ENCODE measurements around the gene NUDCD2. TPM values are rescaled to one million over a fixed set of nuclear protein-coding genes. Genes with fewer than 3 reads are reported as not detected.

The NUDCD2 gene
- polyA plus RNA-seq, 1 donor (not counting 4 experiments of a cell fraction or from before 2014, with no cell fraction given) = 15.9 TPM

DNA sequence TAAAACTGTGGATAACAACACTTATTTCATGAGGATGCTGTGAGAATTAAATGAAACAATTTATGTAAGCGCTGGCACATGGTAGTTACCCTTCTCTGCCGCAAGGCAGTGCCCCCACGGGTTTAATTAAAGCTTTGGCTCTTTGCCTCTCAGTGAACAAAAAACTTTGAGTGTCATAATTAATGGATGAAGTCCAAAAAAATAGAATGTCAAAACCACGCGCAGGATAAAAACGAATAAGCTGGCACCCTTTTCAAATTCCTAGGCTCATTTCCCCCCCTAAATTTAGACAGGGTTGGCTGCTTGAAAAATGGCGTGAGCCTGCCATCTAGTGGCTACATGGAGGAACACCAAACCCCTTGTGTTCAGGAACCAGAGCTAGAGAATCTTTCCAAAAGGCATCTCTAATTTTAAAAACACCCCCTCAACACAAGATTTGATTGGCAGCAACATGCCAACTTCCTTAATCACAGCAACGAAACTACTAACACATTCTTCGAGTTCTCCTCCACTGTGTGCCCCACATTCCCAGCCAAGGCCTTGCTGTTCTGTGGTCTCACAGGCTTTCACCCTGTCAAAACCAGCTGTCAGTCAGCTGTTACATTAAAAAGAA lies 51.5 kb downstream of the NUDCD2 start:
- Histone ChIP-seq H4K20me1 (ENCODE audit: control insufficient read depth, extremely low read depth, insufficient read depth, low read length) (no peaks in the 10 kb centered on the region), H3K4me1 (ENCODE audit: control insufficient read depth, extremely low read depth, insufficient read depth, low read length) (no peaks in the 10 kb centered on the region), H2AFZ (ENCODE audit: control insufficient read depth, low read length) (no peak overlapping the region), H3K36me3 (ENCODE audit: control insufficient read depth in 2 of 2, extremely low read depth in 1 of 2, insufficient read depth in 2 of 2, low read length in 2 of 2) (no peaks in the 10 kb centered on the region), H3K9me3 (ENCODE audit: control insufficient read depth, low read depth, low read length) (no peaks in the 10 kb centered on the region), H3K9ac (ENCODE audit: control insufficient read depth, extremely low read depth, insufficient read depth, low read length) (no peak overlapping the region), H3K79me2 (ENCODE audit: control insufficient read depth, insufficient read depth, low read length) (no peaks in the 10 kb centered on the region), H3K27ac (ENCODE audit: control insufficient read depth, insufficient read depth, low read length) (no peak overlapping the region), H3K9me1 (ENCODE audit: control insufficient read depth, extremely low read depth, insufficient read depth, low read length) (no peaks in the 10 kb centered on the region), H3K27me3 (ENCODE audit: control insufficient read depth, extremely low read depth, insufficient read depth, low read length) (no peaks in the 10 kb centered on the region), H3K4me3 (ENCODE audit: control insufficient read depth in 2 of 3, extremely low read depth in 1 of 3, insufficient read depth in 2 of 3, low read depth in 1 of 3, low read length in 3 of 3) (no peak overlapping the region), H3K4me2 (ENCODE audit: control insufficient read depth, extremely low read depth, insufficient read depth, low read depth, low read length) (no peak overlapping the region)
- TF ChIP-seq, protein P1, sequence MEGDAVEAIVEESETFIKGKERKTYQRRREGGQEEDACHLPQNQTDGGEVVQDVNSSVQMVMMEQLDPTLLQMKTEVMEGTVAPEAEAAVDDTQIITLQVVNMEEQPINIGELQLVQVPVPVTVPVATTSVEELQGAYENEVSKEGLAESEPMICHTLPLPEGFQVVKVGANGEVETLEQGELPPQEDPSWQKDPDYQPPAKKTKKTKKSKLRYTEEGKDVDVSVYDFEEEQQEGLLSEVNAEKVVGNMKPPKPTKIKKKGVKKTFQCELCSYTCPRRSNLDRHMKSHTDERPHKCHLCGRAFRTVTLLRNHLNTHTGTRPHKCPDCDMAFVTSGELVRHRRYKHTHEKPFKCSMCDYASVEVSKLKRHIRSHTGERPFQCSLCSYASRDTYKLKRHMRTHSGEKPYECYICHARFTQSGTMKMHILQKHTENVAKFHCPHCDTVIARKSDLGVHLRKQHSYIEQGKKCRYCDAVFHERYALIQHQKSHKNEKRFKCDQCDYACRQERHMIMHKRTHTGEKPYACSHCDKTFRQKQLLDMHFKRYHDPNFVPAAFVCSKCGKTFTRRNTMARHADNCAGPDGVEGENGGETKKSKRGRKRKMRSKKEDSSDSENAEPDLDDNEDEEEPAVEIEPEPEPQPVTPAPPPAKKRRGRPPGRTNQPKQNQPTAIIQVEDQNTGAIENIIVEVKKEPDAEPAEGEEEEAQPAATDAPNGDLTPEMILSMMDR (optimal IDR thresholded peaks at IDR 0.05 in 1 of 3, IDR thresholded peaks at IDR 0.05 in 1 of 3, conservative IDR thresholded peaks at IDR 0.05 in 1 of 3; ENCODE audit: extremely low read depth in 1 of 3, insufficient read depth in 2 of 3, low read length in 3 of 3) = peak; percentile 73 to 85 (median 78)
- TF ChIP-seq EZH2 (IDR thresholded peaks at IDR 0.05; ENCODE audit: low read length) = no peak
- DNase-seq (ENCODE audit: low read depth, low spot score) (no peak), FAIRE-seq (no peak)
- dilution Hi-C loops (cut with MboI; ENCODE audit: extremely low pct_ligation_motif_present, low sequenced_read_pairs) = no loop called here

DNA sequence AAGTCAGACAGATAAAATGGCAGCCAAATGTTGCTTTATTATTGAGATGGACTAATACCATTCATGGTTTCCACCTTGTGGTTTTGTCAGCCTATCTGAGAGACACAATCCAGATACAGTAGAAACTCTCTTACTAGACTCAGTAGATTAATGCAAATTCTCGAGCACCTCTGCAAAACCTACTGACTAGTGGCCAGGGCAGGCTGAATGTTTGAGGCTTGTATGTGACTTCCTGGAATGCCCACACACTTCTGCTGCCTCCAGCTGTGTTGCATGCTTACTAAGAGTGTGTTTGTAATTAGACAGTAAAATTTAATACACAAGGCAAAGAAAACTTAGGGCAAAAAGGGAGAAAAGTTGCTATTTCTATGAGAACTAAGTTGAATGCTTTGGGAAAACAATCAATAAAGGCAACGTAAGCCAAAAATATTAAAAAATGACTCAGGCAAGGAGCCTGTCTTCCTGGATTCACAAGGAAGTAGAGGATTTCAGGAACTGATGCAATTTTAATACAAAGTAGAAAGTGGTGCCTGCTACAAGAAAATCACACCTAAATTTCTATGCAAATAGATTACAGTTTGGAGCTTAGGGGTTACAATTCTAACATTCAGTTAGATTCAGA lies 52.8 kb downstream of the NUDCD2 start:
- H3K4me1 ChIP-seq (ENCODE audit: control insufficient read depth, extremely low read depth, insufficient read depth, low read length) = no peaks in the 10 kb centered on the region
- H3K79me2 ChIP-seq (ENCODE audit: control insufficient read depth, insufficient read depth, low read length) = no peaks in the 10 kb centered on the region
- H3K36me3 ChIP-seq (ENCODE audit: control insufficient read depth in 2 of 2, extremely low read depth in 1 of 2, insufficient read depth in 2 of 2, low read length in 2 of 2) = no peaks in the 10 kb centered on the region
- H3K9me3 ChIP-seq (ENCODE audit: control insufficient read depth, low read depth, low read length) = no peaks in the 10 kb centered on the region
- H3K4me3 ChIP-seq (ENCODE audit: control insufficient read depth in 2 of 3, extremely low read depth in 1 of 3, insufficient read depth in 2 of 3, low read depth in 1 of 3, low read length in 3 of 3) = no peak overlapping the region
- dilution Hi-C loops (cut with MboI; ENCODE audit: extremely low pct_ligation_motif_present, low sequenced_read_pairs) = no loop called here
- no peak for TF ChIP-seq EZH2 (IDR thresholded peaks at IDR 0.05; ENCODE audit: low read length)
- TF ChIP-seq, protein P1 (optimal IDR thresholded peaks at IDR 0.05 in 1 of 3, IDR thresholded peaks at IDR 0.05 in 1 of 3, conservative IDR thresholded peaks at IDR 0.05 in 1 of 3; ENCODE audit: extremely low read depth in 1 of 3, insufficient read depth in 2 of 3, low read length in 3 of 3) = no peak
- no peak overlapping the region for H3K27ac ChIP-seq (ENCODE audit: control insufficient read depth, insufficient read depth, low read length)
- no peak for FAIRE-seq
- no peak overlapping the region for H2AFZ ChIP-seq (ENCODE audit: control insufficient read depth, low read length)
- H3K27me3 ChIP-seq (ENCODE audit: control insufficient read depth, extremely low read depth, insufficient read depth, low read length) = no peaks in the 10 kb centered on the region
- H3K9ac ChIP-seq (ENCODE audit: control insufficient read depth, extremely low read depth, insufficient read depth, low read length) = no peak overlapping the region
- H3K4me2 ChIP-seq (ENCODE audit: control insufficient read depth, extremely low read depth, insufficient read depth, low read depth, low read length) = no peak overlapping the region
- no peak for DNase-seq (ENCODE audit: low read depth, low spot score)
- H3K9me1 ChIP-seq (ENCODE audit: control insufficient read depth, extremely low read depth, insufficient read depth, low read length) = no peaks in the 10 kb centered on the region
- no peaks in the 10 kb centered on the region for H4K20me1 ChIP-seq (ENCODE audit: control insufficient read depth, extremely low read depth, insufficient read depth, low read length)
